BJ (cell line): Measurements from ENCODE around the gene STXBP6. TPM values are rescaled to one million over a fixed set of nuclear protein-coding genes. Genes with fewer than 3 reads are reported as not detected.

Experiments
- CTCF ChIA-PET: fragments of 350-600 bp; formaldehyde crosslinking; extraction: SDS; loops from one replicate; lab custom pipeline; 2021; ENCODE audit warnings: antibody characterized with exemption, inconsistent platforms; lab: Yijun Ruan, JAX
- POLR2A ChIA-PET: fragments of 300-600 bp; sonication (Branson Sonifier 250); formaldehyde crosslinking; extraction: SDS; loops from one replicate; lab custom pipeline; 2021; ENCODE audit warnings: antibody characterized with exemption; lab: Charles Lee
- DNase-seq: peaks from one replicate; pipeline ENCODE4 v3.0.0-alpha.2; 2011; ENCODE audit warnings: low read depth
- H3K27me3 ChIP-seq: 2 replicates; pipeline ENCODE4 v1.6.0; 2011; ENCODE audit warnings: low read length; ENCODE audit not compliant: control insufficient read depth, insufficient read depth
- H3K36me3 ChIP-seq: 2 replicates; pipeline ENCODE4 v1.5.1; 2011; ENCODE audit warnings: low read length; ENCODE audit not compliant: control insufficient read depth, insufficient read depth
- H3K4me3 ChIP-seq: 2 replicates; pipeline ENCODE4 v1.5.1; 2011; ENCODE audit warnings: low read depth, mild to moderate bottlenecking, control low read depth, low read length
- CTCF ChIP-seq: IDR thresholded peaks from 2 replicates; pipeline ENCODE4 v1.5.1; 2011; ENCODE audit warnings: low read depth, mild to moderate bottlenecking, control low read depth, inconsistent platforms, low read length, moderate library complexity; ENCODE audit not compliant: insufficient read depth
- polyA plus RNA-seq: library from polyadenylated mRNA; depleted of rRNA; stranded (reverse); fragments of >200 nt; gene quantifications from 2 replicates; pipeline ENCODE4 v1.2.3, GENCODE V29; 2011

The STXBP6 gene
- polyA plus RNA-seq, 1 experiment = 12.1 TPM

- no peaks in the 10 kb centered on the region for H3K27me3 ChIP-seq
- H3K4me3 ChIP-seq = no peak overlapping the region
- TF ChIP-seq CTCF = no peak
- DNase-seq = no peak
- POLR2A ChIA-PET = interaction anchor here (0.6 kb wide), 1 partner anchor 48 kb away, joined by 3 read pairs; no protein-coding TSS in a partner anchor
- CTCF ChIA-PET = interaction anchor here (1.2 to 1.5 kb wide), 2 partner anchors 9 to 11 kb away, joined by 3 read pairs; no protein-coding TSS in a partner anchor
- no peaks in the 10 kb centered on the region for H3K36me3 ChIP-seq
These were observed 16.6 kb downstream of the STXBP6 start for GRCh38 chr14:25033358-25033757.

- peak; percentile 26 for TF ChIP-seq CTCF
- no peak for DNase-seq
- ChIA-PET CTCF (interaction anchor here (1.5 kb wide), 1 partner anchor 10 kb away, joined by 3 read pairs; no protein-coding TSS in a partner anchor), POLR2A (no interaction called here)
- Histone ChIP-seq H3K36me3 (no peaks in the 10 kb centered on the region), H3K4me3 (no peak overlapping the region), H3K27me3 (no peaks in the 10 kb centered on the region)
These were observed 17.7 kb downstream of the STXBP6 start for GRCh38 chr14:25032092-25032784.

- ChIA-PET POLR2A (no interaction called here), CTCF (interaction anchor here (1.2 to 2.0 kb wide), 2 partner anchors 16 to 220 kb away, joined by 3 to 8 read pairs; no protein-coding TSS in a partner anchor)
- Histone ChIP-seq H3K36me3 (no peaks in the 10 kb centered on the region), H3K27me3 (no peaks in the 10 kb centered on the region), H3K4me3 (no peak overlapping the region)
- no peak for TF ChIP-seq CTCF
- no peak for DNase-seq
These were observed 23.3 kb downstream of the STXBP6 start for GRCh38 chr14:25026476-25027137.

DNA sequence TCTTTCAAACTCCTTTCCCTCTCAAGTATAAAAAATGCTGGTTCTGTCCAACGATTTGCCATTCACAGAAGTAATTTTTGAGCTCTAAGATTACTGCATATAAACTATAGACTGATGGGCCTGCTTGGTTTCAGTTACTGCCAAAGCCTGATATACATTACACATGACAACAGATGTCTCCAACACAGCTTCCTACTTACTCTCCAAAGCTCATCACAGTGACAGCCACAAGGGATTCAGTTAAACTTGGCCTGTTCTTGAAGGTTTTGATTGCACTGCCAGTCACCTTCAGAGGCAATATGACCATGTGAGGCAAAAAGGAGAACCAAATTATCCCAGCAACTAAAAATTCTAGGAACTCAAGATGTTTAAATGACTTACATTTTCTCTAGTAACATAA lies 30.1 kb downstream of the STXBP6 start:
- CTCF ChIA-PET = no interaction called here
- TF ChIP-seq CTCF = no peak
- POLR2A ChIA-PET = no interaction called here
- DNase-seq = no peak
- H3K27me3 ChIP-seq = no peaks in the 10 kb centered on the region; the same call in 1 of the 2 replicates
- no peaks in the 10 kb centered on the region for H3K36me3 ChIP-seq
- H3K4me3 ChIP-seq = no peak overlapping the region

GRCh38 chr14:25017562-25017961 lies 32.4 kb downstream of the STXBP6 start:
- CTCF ChIA-PET = interaction anchor here (0.7 kb wide), 1 partner anchor 14 kb away, joined by 3 read pairs; no protein-coding TSS in a partner anchor
- Histone ChIP-seq H3K27me3 (no peaks in the 10 kb centered on the region; the same call in 1 of the 2 replicates), H3K36me3 (no peaks in the 10 kb centered on the region), H3K4me3 (no peak overlapping the region)
- POLR2A ChIA-PET = no interaction called here
- TF ChIP-seq CTCF = no peak
- DNase-seq = no peak
